Measurements from ENCODE around the gene ARHGEF40.
"Not testable (repeated sequence)": the region's sequence is repeated elsewhere in the genome, so short reads cannot be mapped to it uniquely, and the experiment has no call there.

The ARHGEF40 gene

DNA sequence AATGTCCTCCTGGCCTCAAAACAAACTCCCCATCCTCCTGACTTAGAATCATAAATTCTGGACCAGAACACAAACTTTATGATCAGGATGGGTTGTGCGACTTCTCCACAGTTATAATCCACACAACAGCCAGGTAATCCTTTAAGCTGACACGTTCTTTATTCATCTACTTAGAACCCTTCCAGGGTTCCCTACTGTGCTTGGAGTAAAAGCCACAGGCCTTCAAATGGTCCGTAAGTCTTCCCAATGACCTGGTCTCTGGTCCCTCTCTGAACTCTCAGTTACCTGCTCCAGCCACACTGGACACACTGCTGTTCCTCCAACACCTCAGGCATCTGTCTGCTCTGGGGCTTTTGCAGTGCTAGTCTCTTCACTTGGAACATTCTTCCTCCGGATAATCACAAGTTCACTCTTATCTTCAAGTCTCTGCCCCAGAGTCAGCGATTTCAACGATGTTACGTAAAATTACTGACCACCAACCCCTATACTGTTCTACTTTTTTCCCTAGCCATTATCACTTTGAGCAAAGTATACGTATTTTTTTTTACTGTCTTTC, 29.7 kb upstream of the ARHGEF40 start:
- TF ChIP-seq, protein P1, sequence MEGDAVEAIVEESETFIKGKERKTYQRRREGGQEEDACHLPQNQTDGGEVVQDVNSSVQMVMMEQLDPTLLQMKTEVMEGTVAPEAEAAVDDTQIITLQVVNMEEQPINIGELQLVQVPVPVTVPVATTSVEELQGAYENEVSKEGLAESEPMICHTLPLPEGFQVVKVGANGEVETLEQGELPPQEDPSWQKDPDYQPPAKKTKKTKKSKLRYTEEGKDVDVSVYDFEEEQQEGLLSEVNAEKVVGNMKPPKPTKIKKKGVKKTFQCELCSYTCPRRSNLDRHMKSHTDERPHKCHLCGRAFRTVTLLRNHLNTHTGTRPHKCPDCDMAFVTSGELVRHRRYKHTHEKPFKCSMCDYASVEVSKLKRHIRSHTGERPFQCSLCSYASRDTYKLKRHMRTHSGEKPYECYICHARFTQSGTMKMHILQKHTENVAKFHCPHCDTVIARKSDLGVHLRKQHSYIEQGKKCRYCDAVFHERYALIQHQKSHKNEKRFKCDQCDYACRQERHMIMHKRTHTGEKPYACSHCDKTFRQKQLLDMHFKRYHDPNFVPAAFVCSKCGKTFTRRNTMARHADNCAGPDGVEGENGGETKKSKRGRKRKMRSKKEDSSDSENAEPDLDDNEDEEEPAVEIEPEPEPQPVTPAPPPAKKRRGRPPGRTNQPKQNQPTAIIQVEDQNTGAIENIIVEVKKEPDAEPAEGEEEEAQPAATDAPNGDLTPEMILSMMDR (IDR thresholded peaks at IDR 0.05; ENCODE audit: control insufficient read depth, insufficient read depth, low read depth, low read length, missing control alignments): no peak
- DNase-seq (ENCODE audit: low read depth): no peak
- no peak overlapping the region for H3K4me3 ChIP-seq (ENCODE audit: control insufficient read depth, low read depth, low read length)

DNA sequence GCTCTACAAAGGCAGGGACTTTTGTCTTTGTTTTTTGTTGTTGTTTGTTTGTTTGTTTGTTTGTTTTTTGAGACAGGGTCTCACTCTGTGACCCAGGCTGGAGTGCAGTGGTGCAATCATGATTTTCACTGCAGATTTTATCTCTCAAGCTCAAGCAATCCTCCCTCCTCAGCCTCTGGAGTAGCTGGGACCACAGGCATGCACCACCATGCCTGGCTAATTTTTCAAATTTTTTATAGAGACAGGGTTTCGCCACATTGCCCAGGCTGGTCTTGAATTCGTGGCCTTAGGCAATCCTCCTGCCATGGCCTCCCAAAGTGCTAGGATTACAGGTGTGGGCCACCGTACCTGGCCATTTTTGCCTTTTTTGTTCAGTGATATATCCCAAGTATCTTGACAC, 29.2 kb upstream of the ARHGEF40 start:
- not testable (repeated sequence) for DNase-seq (ENCODE audit: low read depth)

DNA sequence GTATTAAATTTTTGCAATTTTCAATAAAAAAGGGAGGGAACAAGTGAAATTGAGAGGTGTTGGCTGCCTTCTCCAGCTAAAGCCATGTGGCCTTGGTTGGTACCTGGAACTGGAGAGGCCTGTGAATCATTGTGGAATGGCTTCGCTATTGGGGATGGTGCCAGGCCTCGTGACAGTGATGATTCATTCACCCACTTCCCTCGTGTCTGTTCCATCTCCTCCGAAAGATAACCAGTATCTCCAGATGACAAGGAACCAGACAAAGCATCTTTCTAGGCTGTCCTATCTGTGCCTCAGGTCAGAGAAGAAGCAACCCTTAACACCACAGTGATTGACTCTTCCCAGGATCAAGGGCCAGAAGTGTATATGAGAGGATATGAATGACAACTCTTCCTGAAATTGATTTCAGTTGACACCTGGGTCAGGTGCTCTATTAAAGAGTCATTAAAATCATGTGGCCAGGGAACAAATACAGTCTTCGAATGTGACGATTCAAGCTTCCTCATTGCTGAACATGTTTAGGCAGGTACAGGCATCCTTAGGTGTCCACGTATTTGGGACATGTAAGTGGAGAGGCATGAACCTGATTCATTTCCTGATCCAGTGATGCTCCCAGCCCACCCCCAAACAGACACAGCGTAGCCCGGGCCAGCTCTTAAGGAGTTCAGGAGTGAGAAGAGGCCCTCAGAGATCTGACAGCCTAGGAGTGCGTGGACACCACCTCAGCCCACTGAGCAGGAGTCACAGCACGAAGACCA, 28.2 kb upstream of the ARHGEF40 start, which contains the start of gene RNASE7:
TSS of gene RNASE7 (plus strand) at position 687 of the 758 bp plus-strand sequence. CDS start 631 bp downstream, outside the sequence.
- no peak within 1 kb of the TSS for H3K4me3 ChIP-seq (ENCODE audit: control insufficient read depth, low read depth, low read length)
- DNase-seq (ENCODE audit: low read depth): no peak
- TF ChIP-seq, protein P1 (IDR thresholded peaks at IDR 0.05; ENCODE audit: control insufficient read depth, insufficient read depth, low read depth, low read length, missing control alignments): no peak

More for the DNA sequence above, 29.2 kb upstream of the ARHGEF40 start:
- H3K4me3 ChIP-seq (ENCODE audit: control insufficient read depth, low read depth, low read length): not testable (repeated sequence)

DNA sequence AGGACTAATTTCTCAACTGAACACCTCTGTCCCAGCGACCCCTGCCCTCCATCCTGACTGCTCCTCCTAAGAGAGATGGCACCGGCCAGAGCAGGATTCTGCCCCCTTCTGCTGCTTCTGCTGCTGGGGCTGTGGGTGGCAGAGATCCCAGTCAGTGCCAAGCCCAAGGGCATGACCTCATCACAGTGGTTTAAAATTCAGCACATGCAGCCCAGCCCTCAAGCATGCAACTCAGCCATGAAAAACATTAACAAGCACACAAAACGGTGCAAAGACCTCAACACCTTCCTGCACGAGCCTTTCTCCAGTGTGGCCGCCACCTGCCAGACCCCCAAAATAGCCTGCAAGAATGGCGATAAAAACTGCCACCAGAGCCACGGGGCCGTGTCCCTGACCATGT, 27.2 kb upstream of the ARHGEF40 start:
- H3K4me3 ChIP-seq (ENCODE audit: control insufficient read depth, low read depth, low read length): no peak overlapping the region
- TF ChIP-seq, protein P1 (IDR thresholded peaks at IDR 0.05; ENCODE audit: control insufficient read depth, insufficient read depth, low read depth, low read length, missing control alignments): no peak
- no peak for DNase-seq (ENCODE audit: low read depth)

DNA sequence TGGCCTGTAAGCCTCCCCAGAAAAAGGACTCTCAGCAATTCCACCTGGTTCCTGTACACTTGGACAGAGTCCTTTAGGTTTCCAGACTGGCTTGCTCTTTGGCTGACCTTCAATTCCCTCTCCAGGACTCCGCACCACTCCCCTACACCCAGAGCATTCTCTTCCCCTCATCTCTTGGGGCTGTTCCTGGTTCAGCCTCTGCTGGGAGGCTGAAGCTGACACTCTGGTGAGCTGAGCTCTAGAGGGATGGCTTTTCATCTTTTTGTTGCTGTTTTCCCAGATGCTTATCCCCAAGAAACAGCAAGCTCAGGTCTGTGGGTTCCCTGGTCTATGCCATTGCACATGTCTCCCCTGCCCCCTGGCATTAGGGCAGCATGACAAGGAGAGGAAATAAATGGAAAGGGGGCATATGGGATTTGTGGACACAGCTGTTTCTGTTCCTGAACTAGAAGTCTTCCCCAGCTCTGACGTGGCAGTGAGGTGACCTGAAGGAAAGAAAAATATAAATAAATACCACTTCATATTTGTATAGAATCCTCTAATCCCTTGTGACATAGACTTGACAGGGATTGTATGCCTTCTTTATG, 26.6 kb upstream of the ARHGEF40 start:
- DNase-seq (ENCODE audit: low read depth): no peak
- TF ChIP-seq, protein P1 (IDR thresholded peaks at IDR 0.05; ENCODE audit: control insufficient read depth, insufficient read depth, low read depth, low read length, missing control alignments): no peak
- H3K4me3 ChIP-seq (ENCODE audit: control insufficient read depth, low read depth, low read length): no peak overlapping the region

DNA sequence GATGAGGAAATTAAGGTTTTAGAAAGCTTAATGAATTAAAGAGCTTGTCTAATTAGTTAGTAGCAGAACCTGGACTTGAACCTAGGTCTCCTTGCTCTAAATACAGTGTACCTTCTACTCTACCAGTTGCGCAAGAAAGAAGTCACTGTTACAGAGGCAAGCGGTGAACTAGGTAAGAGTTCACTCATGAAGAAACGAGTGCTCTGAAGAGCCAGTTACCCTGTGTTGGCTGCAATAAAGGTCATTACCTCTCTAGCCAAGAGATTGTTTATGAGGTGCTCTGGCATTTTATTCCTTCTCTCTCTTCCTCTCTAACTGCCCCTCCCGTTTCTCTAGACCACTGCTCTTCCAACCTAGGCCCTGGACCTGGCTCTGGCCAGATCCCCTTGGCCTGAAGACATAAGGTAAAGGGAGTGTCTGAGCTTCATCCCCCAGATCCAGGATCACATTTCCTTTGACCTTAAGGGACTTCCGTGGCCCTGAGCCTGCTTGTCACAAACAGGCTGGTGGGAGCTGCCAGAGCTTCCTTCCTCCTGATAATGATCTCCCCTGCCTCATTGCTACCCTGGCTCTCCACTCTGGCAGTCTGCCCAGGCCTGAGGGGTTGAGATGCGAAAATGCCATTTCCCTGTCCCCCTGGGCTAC, 26.0 kb upstream of the ARHGEF40 start:
- TF ChIP-seq, protein P1 (IDR thresholded peaks at IDR 0.05; ENCODE audit: control insufficient read depth, insufficient read depth, low read depth, low read length, missing control alignments): no peak
- H3K4me3 ChIP-seq (ENCODE audit: control insufficient read depth, low read depth, low read length): no peak overlapping the region
- DNase-seq (ENCODE audit: low read depth): no peak
